OCI-LY1 (cell line): ENCODE measurements around the gene PHF23.
"Not testable (repeated sequence)": the region's sequence is repeated elsewhere in the genome, so short reads cannot be mapped to it uniquely, and the experiment has no call there.

Source experiments
- H2AFZ ChIP-seq: fragments of 200-600 bp; sonication (generic), shearing (Covaris generic); 2 replicates; pipeline ENCODE4 v1.6.0; 2014; ENCODE audit warnings: antibody characterized with exemption, mild to moderate bottlenecking, low read length
- H3F3A ChIP-seq: fragments of 200-600 bp; sonication (generic), shearing (Covaris generic); 2 replicates; pipeline ENCODE4 v1.6.0; 2014; ENCODE audit warnings: mild to moderate bottlenecking, antibody characterized with exemption, low read length, moderate library complexity; ENCODE audit not compliant: insufficient read depth
- H3K27ac ChIP-seq: fragments of 200-600 bp; sonication (generic); 2 replicates; pipeline ENCODE4 v1.5.1; 2014; ENCODE audit warnings: low read length, mixed run types, mild to moderate bottlenecking, low read depth; ENCODE audit not compliant: poor library complexity, severe bottlenecking
- H3K27me3 ChIP-seq: fragments of 200-600 bp; sonication (generic); 2 replicates; pipeline ENCODE4 v1.6.0; 2014; ENCODE audit warnings: antibody characterized with exemption, mild to moderate bottlenecking, low read length, moderate library complexity; ENCODE audit not compliant: insufficient read depth
- H3K36me3 ChIP-seq: fragments of 200-600 bp; sonication (generic); 2 replicates; pipeline ENCODE4 v1.6.1; 2014; ENCODE audit warnings: mild to moderate bottlenecking, antibody characterized with exemption, low read length, moderate library complexity, mixed read lengths; ENCODE audit not compliant: insufficient read depth
- H3K4me1 ChIP-seq: fragments of 200-600 bp; sonication (generic); 2 replicates; pipeline ENCODE4 v1.5.1; 2014; ENCODE audit warnings: mild to moderate bottlenecking, low read length, moderate library complexity; ENCODE audit not compliant: insufficient read depth, severe bottlenecking
- H3K4me2 ChIP-seq: fragments of 200-600 bp; sonication (generic), shearing (Covaris generic); 2 replicates; pipeline ENCODE4 v1.6.1; 2014; ENCODE audit warnings: low read length
- H3K4me3 ChIP-seq: fragments of 200-600 bp; sonication (generic); 2 replicates; pipeline ENCODE4 v1.5.1; 2014; ENCODE audit warnings: low read length, low read depth, mild to moderate bottlenecking, mixed read lengths; ENCODE audit not compliant: poor library complexity, severe bottlenecking
- H3K79me2 ChIP-seq: fragments of 200-600 bp; shearing (Covaris generic); 2 replicates; pipeline ENCODE4 v1.6.1; 2016; ENCODE audit warnings: mixed run types, low read length, mixed read lengths; ENCODE audit not compliant: insufficient read depth
- H3K9ac ChIP-seq: fragments of 200-600 bp; sonication (generic), shearing (Covaris generic); 2 replicates; pipeline ENCODE4 v1.6.1; 2014; ENCODE audit warnings: mild to moderate bottlenecking, low read length, mixed read lengths
- H3K9me2 ChIP-seq: fragments of 200-600 bp; sonication (generic), shearing (Covaris generic); 2 replicates; pipeline ENCODE4 v1.6.1; 2014; ENCODE audit warnings: low read depth, mild to moderate bottlenecking, low read length, mixed read lengths
- H3K9me3 ChIP-seq: fragments of 200-600 bp; shearing (Covaris generic); 2 replicates; pipeline ENCODE4 v1.6.1; 2014; ENCODE audit warnings: low read length, mixed read lengths
- H4K20me1 ChIP-seq: fragments of 200-600 bp; sonication (generic), shearing (Covaris generic); 2 replicates; pipeline ENCODE4 v1.6.0; 2016; ENCODE audit warnings: mild to moderate bottlenecking, low read length; ENCODE audit not compliant: insufficient read depth
- CTCF ChIP-seq: fragments of 200-600 bp; sonication (generic), shearing (Covaris generic); IDR thresholded peaks from 2 replicates; pipeline ENCODE4 v1.5.1; 2017; ENCODE audit warnings: mild to moderate bottlenecking, antibody characterized with exemption, low read length, moderate library complexity, mixed read lengths
- EZH2 ChIP-seq: fragments of 200-600 bp; sonication (generic), shearing (Covaris generic); IDR thresholded peaks from 2 replicates; pipeline ENCODE4 v1.8.0; 2017; ENCODE audit warnings: borderline replicate concordance, mixed run types, mild to moderate bottlenecking, antibody characterized with exemption, low read length, moderate library complexity, mixed read lengths

Gene PHF23

GRCh38 chr17:7246779-7247178 lies 7.5 kb upstream of the PHF23 start:
- Histone ChIP-seq H3F3A (no peaks in the 10 kb centered on the region), H3K9ac (no peak overlapping the region), H3K27me3 (no peaks in the 10 kb centered on the region), H4K20me1 (no peaks in the 10 kb centered on the region), H3K4me1 (peaks cover 29% of the 10 kb centered on the region), H3K9me3 (no peaks in the 10 kb centered on the region), H3K4me3 (no peak overlapping the region), H3K36me3 (peaks cover 37% of the 10 kb centered on the region), H2AFZ (no peak overlapping the region), H3K4me2 (no peak overlapping the region), H3K79me2 (peaks cover 31% of the 10 kb centered on the region), H3K27ac (no peak overlapping the region), H3K9me2 (no peaks in the 10 kb centered on the region)
- TF ChIP-seq CTCF (no peak), EZH2 (no peak)

- H3K36me3 ChIP-seq, result peaks cover 48% of the 10 kb centered on the region
- H3K79me2 ChIP-seq, H3K27me3 ChIP-seq, H3K9me3 ChIP-seq, H3K27ac ChIP-seq, H3K9me2 ChIP-seq, H4K20me1 ChIP-seq, H3K4me3 ChIP-seq, H3F3A ChIP-seq, H2AFZ ChIP-seq, H3K4me2 ChIP-seq, H3K9ac ChIP-seq: not testable (repeated sequence)
- peaks cover 30% of the 10 kb centered on the region for H3K4me1 ChIP-seq
Observed at GRCh38 chr17:7243838-7244237, 4.6 kb upstream of the PHF23 start.

GRCh38 chr17:7243453-7243729 lies 4.1 kb upstream of the PHF23 start:
- H3K4me2 ChIP-seq, result peak overlapping the region; percentile 94
- no peak overlapping the region for H2AFZ ChIP-seq
- H3K4me1 ChIP-seq, result peaks cover 26% of the 10 kb centered on the region
- peaks cover 49% of the 10 kb centered on the region for H3K36me3 ChIP-seq
- peaks cover 8% of the 10 kb centered on the region for H3K79me2 ChIP-seq
- no peaks in the 10 kb centered on the region for H4K20me1 ChIP-seq
- H3K27me3 ChIP-seq, result no peaks in the 10 kb centered on the region
- H3K4me3 ChIP-seq, result peak overlapping the region; percentile 98
- peak overlapping the region; percentile 98; the same call in 1 of the 2 replicates for H3K9ac ChIP-seq
- TF ChIP-seq EZH2 (no peak), CTCF (no peak)
- 0 out of 2 replicates have a peak, but pooled peaks cover 10% of the 10 kb centered on the region for H3F3A ChIP-seq
- peak overlapping the region; percentile 34 for H3K27ac ChIP-seq
- H3K9me3 ChIP-seq, result no peaks in the 10 kb centered on the region
- H3K9me2 ChIP-seq, result no peaks in the 10 kb centered on the region

- peaks cover 49% of the 10 kb centered on the region for H3K36me3 ChIP-seq
- no peak overlapping the region for H2AFZ ChIP-seq
- H3K9me2 ChIP-seq, result no peaks in the 10 kb centered on the region
- peak overlapping the region; percentile 98 for H3K9ac ChIP-seq
- H4K20me1 ChIP-seq, result no peaks in the 10 kb centered on the region
- TF ChIP-seq EZH2, result no peak
- TF ChIP-seq CTCF, result no peak; the same call in 1 of the 2 replicates
- H3K4me1 ChIP-seq, result peaks cover 26% of the 10 kb centered on the region
- H3F3A ChIP-seq, result 0 out of 2 replicates have a peak, but pooled peaks cover 10% of the 10 kb centered on the region
- no peaks in the 10 kb centered on the region for H3K27me3 ChIP-seq
- peak overlapping the region; percentile 98 for H3K4me3 ChIP-seq
- no peaks in the 10 kb centered on the region for H3K9me3 ChIP-seq
- H3K4me2 ChIP-seq, result peak overlapping the region; percentile 94
- peak overlapping the region; percentile 80 for H3K27ac ChIP-seq
- peaks cover 7% of the 10 kb centered on the region; the same call in 1 of the 2 replicates for H3K79me2 ChIP-seq
Observed at GRCh38 chr17:7242717-7243452, 3.6 kb upstream of the PHF23 start.
